GM12875 (cell line): ENCODE measurements around the gene STK32A.
A peak's percentile ranks its signal among the peaks of the same experiment; 100 is the strongest.

Experiments used
- H3K4me3 ChIP-seq: one replicate; pipeline ENCODE4 v1.5.1; 2011; ENCODE audit warnings: low read depth, low read length, control low read depth
- CTCF ChIP-seq: IDR thresholded peaks from 2 replicates; pipeline ENCODE4 v1.5.1; 2011; ENCODE audit warnings: low read depth, mild to moderate bottlenecking, control low read depth, inconsistent platforms, low read length, moderate library complexity, borderline replicate concordance; ENCODE audit not compliant: insufficient read depth

STK32A gene

GRCh38 chr5:147234825-147235635, at the start of gene STK32A:
Gene STK32A (plus strand): TSS chr5:147235026. CDS start chr5:147239635, 4,609 bp downstream.
- H3K4me3 ChIP-seq: no peak within 1 kb of the TSS
- no peak for TF ChIP-seq CTCF

- H3K4me3 ChIP-seq: no peak overlapping the region
- TF ChIP-seq CTCF: no peak
Observed at GRCh38 chr5:147187099-147187540, 47.7 kb upstream of the STK32A start.

- H3K4me3 ChIP-seq: no peak overlapping the region
- TF ChIP-seq CTCF: peak; percentile 59
Observed at GRCh38 chr5:147188200-147189108, 46.4 kb upstream of the STK32A start.

GRCh38 chr5:147189109-147189424, 45.8 kb upstream of the STK32A start:
- TF ChIP-seq CTCF: no peak

GRCh38 chr5:147190331-147190730, 44.5 kb upstream of the STK32A start:
- no peak for TF ChIP-seq CTCF
- no peak overlapping the region for H3K4me3 ChIP-seq

More at GRCh38 chr5:147189109-147189424, 45.8 kb upstream of the STK32A start:
- H3K4me3 ChIP-seq: no peak overlapping the region

GRCh38 chr5:147193123-147193522, 41.7 kb upstream of the STK32A start:
- no peak for TF ChIP-seq CTCF
- H3K4me3 ChIP-seq: no peak overlapping the region
